Stimulated activated CD8-positive, alpha-beta memory T cell treated with anti-CD3 and anti-CD28 coated beads, Interleukin-7, amount 100 ng/mL, for 24 hours (primary cell): Measurements from ENCODE around the gene APBA2.
"Not testable (repeated sequence)": the region's sequence is repeated elsewhere in the genome, so short reads cannot be mapped to it uniquely, and the experiment has no call there.

Experiments
- DNase-seq: peaks from one replicate; pipeline ENCODE4 v3.0.0-alpha.2; 2020; ENCODE audit warnings: low read depth

Gene APBA2

GRCh38 chr15:28878209-28878608 lies 7.6 kb upstream of the APBA2 start:
- DNase-seq, result no peak

DNA sequence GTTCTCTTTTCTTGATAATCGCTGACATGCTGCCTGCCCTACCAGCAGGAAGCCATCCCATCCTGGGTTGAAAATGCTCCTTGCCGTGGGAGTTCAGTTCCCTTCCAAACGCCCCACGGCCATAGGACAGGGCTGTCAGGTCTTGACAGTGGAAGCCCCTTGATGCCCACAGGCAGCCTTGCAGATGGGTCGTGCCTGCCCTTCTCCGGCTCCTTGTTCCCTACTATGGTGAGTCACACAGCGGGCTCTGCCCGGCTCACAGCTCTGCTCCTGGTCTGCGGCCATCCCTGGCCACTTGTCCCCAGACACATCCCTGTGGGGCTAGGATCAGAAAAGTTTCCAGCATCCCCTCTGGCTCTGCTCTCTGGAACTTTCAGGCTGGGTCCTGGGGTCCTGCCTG lies 6.2 kb upstream of the APBA2 start:
- DNase-seq, result no peak

DNA sequence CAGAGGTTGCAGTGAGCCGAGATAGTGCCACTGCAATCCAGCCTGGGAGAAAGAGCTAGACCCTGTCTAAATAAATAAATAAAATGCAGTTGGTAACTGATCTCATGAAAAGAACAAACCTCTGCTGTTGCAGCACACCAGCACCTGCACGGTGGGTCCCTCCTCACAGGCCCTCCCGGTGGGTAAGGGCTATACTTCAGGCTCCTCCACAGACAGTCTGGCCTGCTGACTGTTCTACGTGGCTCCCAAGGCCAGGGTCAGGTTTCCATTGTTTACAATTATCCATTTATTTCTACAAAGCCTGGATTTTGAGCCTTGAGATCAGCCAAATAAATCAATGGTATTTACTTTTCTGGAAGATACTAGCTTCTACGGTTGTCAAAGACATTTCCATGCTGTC lies 5.1 kb upstream of the APBA2 start:
- DNase-seq, result no peak

DNA sequence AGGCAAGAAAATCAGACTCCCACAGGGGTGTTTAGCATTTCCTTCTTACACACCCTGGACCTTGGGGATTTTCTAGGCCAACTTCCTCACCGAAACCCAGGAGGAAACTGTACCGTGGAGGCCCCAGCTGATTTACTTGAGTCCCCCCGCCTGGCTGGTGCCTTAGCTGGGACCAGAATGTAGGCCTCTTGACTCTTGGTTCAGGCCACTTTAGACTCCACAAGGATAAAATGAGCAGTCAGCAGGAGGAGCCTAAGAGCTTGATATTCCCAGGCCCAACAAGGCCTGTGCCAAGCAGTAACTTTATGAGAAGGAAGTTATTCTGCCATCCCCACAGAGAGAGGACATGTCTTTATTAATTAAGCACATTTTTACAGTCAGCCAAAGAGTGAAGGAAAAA lies 4.6 kb upstream of the APBA2 start:
- DNase-seq, result no peak

DNA sequence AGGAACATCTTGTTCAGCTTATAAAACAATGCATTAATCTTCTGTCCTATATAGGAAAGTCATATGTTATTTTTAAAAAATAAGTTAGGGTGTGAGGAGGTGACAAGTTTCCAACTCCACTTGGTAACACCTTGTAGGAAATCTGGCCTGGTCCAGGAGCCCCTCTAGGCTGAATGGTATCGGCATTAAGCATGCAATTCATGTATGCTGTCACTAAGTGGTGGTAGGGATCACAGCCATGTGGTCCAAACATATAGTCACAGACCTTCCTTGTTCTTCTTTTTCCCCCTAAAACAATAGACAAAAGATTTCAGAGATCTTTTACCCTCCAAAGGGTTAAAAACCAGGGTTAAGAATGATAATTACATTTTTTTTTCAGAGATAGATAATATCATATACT lies 4.2 kb upstream of the APBA2 start:
- no peak for DNase-seq

DNA sequence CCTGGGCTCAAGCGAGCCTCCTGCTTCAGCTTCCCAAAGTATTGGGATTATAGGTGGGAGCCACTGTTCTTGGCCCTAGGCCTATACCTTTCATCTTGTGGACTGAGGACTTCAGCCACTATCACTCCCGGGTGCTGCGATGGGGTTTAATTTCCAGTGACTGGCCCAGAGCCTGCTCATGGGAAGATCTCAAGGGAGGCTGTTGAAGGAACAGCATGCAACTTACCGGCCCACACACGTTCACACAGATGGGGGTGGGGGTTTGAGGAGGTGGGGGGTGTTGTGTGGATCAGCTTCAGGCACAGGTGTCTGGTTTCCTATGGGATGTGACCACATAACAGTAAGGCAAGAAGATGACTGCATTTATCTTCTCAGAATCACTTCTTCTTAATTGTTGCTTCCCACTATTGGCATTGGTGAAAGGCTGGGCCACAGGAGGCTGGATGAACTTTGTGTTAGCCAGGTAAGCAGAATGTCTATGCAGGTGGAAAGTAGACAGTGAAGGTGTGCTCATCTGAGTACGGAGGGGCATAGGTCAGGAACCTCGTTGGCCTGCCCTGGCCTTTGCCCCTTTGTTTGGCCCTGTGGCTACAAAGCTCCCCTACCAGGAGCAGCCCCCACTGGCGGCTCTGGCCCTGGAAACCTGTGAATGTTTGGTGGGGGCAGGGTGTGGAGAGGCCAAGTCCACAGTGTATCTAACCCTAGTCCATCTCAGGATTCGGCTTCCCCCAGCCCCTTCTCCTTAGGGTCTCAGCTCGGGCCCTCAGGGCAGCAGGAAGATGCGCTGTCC lies 1.4 kb upstream of the APBA2 start:
- DNase-seq, result no peak

- no peak for DNase-seq
Observed at GRCh38 chr15:28885128-28885629, 595 bp upstream of the APBA2 start.

GRCh38 chr15:28886431-28887338 lies 911 bp downstream of the APBA2 start:
- DNase-seq, result no peak

DNA sequence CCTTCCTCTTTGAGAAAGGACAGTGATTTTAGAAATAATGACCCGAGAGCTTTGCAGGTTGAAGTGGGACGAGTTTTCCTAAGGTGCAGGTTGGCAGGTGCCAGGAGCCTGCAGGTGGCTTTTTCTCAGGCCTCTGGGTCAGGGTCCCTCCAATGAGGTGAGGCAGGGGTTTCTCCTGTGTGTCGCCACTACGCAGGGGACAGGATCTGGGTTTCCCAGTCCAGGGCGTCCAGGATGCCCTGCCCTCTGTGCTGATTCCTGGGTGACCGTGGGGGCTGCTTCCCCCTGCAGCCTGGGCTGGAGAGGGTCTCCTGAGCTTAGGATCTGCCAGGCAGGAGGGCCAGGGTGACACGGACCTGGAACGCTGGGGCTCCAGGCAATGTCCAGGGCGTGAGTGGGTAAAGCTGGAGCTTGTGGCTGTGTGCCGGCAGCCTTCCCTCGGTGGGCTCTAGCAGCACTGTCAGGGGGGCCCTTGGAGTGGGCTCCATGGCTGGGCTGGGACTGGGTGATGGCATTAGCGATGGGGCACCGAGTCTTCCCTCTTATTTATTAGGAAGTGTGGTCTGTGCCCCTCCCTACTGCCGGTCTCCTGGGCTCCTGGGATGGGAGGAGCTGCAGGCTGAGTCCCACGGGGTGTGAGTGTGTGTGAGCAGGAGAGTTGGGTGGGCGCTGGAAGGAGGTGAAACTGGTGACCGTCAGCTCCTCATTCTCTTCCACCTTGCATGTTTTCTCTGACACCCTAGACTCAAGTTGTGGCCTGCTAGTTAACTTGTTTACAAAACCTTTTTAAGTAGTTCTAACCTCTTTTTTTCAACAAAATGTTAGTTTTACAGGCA lies 1.8 kb downstream of the APBA2 start:
- DNase-seq, result no peak

DNA sequence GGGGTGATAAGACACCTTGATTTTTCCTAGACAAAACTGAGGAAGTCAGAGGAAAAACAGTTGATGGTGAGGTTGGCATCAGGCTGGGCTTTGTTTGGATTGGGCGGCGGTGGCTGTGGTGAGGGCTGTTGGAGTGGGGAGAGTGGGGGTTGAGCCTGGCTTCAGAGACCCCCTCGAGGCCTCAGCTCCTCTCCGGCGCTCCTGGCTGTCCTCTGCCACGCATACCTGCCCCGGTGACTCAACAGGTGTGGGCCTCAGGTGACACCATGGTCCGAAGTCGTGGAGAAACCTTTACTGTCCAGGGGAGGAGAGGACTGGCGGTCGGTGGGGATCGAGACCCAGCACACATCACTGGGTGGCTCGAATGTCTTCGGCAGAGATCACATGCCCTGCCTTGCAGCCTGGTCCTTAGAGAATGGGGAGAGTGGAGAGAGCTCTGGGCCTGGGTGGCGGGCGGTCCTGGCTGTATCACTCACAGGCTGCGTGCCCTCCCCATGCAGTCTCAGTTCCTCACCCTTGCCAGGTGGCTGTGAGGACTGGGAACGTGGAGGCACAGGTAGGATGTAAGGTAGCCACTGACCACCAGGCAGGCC lies 2.6 kb downstream of the APBA2 start:
- DNase-seq, result no peak

- DNase-seq, result no peak
Observed at GRCh38 chr15:28888900-28889299, 3.1 kb downstream of the APBA2 start.

DNA sequence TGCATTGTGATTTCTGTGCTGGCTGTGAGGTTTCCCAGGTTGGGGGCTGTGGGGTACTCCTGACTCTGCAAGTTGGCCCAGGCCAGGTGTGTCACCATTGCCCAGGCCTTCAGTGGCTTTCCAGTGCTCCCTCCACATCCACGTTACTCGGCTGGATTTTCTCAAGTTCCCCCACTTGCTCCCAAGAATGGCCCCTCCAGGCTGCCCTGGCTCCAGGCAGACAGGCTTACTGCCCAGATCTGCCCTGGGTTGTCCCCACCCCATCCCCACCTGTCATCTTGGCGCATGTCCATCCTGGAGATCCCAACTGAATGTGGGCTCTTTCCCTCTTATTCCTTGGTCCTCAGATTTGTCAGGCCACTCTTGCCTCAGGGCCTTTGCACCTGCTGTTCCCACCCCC lies 3.6 kb downstream of the APBA2 start:
- no peak for DNase-seq

DNA sequence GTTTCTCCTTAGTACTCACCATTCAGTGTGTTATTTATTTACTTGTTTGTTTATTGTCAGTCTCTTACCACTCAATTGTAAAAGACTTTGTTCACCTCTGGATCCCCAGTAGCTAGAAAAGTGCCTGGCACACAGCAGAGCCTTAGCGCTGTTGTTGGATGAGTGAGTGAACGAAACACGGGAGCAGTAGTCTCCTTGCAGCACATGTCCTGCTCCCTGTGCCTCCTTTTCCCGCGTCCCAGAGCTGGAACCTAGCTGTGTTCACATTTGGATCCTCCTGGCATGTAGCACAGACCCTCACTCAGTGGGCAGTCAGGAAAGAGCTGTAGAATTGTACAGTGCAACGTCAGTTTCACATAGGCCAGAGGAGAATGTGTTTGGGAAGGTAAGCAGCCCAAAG lies 4.1 kb downstream of the APBA2 start:
- not testable (repeated sequence) for DNase-seq

DNA sequence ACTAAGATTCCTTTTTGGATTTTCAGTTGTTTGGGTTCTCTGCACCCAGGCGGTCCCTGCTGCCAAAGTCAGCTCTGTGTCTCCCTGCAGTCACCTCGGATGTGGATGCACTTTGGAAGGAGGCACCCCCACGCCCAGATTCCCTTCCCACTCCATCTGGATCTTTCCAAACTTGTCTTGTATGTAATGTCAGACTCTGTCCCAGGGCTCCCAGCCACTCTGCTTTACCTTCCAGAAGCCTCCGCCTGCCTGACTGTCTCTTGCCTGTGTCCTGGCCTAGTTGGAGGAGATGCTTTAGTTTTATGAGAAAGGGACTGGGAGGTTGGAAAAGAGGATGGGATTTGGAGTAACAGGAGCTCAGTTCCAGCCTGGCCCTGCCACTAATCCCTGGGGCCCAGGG lies 4.5 kb downstream of the APBA2 start:
- not testable (repeated sequence) for DNase-seq

DNA sequence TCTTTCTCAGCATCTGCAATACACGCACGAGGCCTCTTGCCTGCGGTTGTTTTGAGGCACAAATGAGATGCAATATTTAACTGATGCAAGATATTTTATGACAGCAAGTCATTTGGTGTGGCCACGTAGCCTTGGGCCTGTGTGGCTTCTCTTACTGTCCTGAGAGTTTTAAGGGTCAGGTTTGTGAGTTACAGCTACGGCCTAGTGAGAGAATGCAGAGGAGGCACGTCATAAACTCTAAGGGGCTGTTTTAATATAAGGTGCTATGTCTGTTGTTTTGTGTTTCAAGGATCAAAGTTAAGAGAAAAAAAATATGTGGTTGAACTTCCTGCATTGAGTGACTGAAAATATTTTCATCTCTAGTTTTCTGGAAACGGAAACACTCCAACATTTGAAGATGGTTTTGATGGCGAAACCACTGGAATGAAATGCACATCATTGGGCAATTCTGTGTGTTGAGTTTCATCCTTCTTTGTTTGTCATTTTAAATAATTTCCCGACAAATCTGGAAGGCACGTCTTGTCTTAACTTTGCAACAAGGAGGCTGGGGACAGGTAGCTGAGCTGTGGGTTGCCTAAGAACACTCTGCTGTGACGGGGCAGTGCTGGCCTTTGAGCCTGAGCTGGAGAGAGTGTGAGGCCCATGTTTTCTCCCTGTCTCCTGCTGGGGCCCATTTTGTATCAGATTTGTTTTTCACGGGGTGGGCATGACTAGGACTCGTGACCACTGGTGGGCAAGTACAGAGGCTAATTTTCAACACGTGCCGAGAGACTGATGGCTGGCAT lies 5.1 kb downstream of the APBA2 start:
- DNase-seq, result no peak

GRCh38 chr15:28891588-28891987 lies 5.8 kb downstream of the APBA2 start:
- no peak for DNase-seq

GRCh38 chr15:28892789-28893610 lies 7.2 kb downstream of the APBA2 start:
- no peak for DNase-seq

DNA sequence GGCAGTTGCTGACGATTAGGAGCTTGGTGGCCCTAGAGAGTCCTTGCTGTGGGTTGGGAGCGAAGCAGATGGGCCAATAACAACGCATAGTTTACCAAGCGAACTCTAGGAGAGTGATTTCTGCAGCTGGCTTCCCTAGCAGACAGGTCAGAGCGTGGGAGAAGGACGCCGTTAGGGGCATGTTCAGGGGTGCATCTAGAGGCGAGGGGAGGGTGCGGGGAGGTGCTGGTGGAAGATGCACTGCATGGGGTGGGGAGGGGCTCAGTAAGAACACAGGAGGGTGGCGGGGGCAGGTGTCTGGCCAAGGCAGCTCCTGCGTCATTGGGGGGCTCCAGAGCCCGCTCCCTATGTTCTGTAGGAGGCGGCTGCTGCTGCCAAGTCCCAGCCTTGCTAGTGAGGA lies 8.9 kb downstream of the APBA2 start:
- no peak for DNase-seq

DNA sequence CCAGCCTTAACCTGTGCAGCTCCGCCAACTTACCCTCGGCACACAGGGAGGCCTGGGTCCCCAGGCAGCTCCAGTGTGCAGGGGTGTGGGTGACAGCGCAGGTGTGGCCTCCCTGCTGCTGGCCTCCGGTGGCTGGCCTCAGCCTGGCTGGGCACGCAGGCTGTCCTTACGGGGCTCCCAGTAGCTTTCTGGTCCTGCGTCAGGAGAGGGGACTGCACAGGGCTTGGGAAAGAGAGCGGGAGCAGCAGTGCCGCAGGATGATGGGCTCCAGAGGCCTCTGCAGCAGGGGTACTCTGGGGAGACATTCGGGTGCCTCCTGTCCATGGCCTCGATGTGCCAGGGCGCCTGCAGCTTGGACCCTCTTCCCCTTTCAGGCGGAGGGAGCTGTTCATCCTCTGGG lies 9.4 kb downstream of the APBA2 start:
- no peak for DNase-seq

- no peak for DNase-seq
Observed at GRCh38 chr15:28895566-28895965, 9.8 kb downstream of the APBA2 start.
